A549 (cell line): Measurements from ENCODE around the gene ZNF425.

ENCODE experiments used
- CHD2 ChIP-seq: fragments of 150-350 bp; IDR thresholded peaks from 2 replicates; pipeline ENCODE4 v1.6.1; 2014; ENCODE audit warnings: low read length; ENCODE audit not compliant: partially characterized antibody
- CTCF ChIP-seq: fragments of >200 bp; sonication (Bioruptor Twin); formaldehyde crosslinking; IDR thresholded peaks from 3 replicates; pipeline ENCODE4 v1.5.1; 2016
- ELK1 ChIP-seq: fragments of 150-350 bp; IDR thresholded peaks from 2 replicates; pipeline ENCODE4 v1.6.1; 2014; ENCODE audit warnings: low read depth, mild to moderate bottlenecking, low read length
- HOXA7 ChIP-seq: fragments of 250-450 bp; sonication (Bioruptor Pico); IDR thresholded peaks from 2 replicates; pipeline ENCODE4 v1.5.0; 2020; ENCODE audit warnings: mild to moderate bottlenecking, moderate library complexity
- NPAS2 ChIP-seq: fragments of 250-450 bp; sonication (Bioruptor Pico); IDR thresholded peaks from 2 replicates; pipeline ENCODE4 v1.8.0; 2022; ENCODE audit warnings: mild to moderate bottlenecking, moderate library complexity, borderline replicate concordance
- PBX3 ChIP-seq: IDR thresholded peaks from 2 replicates; pipeline ENCODE4 v1.6.1; 2012
- RFX5 ChIP-seq: fragments of 450-650 bp; IDR thresholded peaks from 2 replicates; pipeline ENCODE4 v1.7.1; 2014; ENCODE audit warnings: antibody characterized with exemption, mild to moderate bottlenecking, moderate library complexity
- SMC3 ChIP-seq: fragments of >200 bp; sonication (Bioruptor Twin); formaldehyde crosslinking; IDR thresholded peaks from 3 replicates; pipeline ENCODE4 v1.6.1; 2018; ENCODE audit warnings: inconsistent platforms
- USF2 ChIP-seq: fragments of 450-650 bp; IDR thresholded peaks from 2 replicates; pipeline ENCODE4 v1.6.1; 2014; ENCODE audit warnings: antibody characterized with exemption

GRCh38 chr7:149147072-149147751 lies 21.1 kb upstream of the ZNF425 start, which contains the start of gene ZNF398:
- TF ChIP-seq NPAS2: no peak
- TF ChIP-seq USF2: no peak
- peak; percentile 93 for TF ChIP-seq CTCF
- TF ChIP-seq SMC3: peak; percentile 35; the same call in 2 of the 3 replicates
- no peak for TF ChIP-seq HOXA7 (CRISPR knock-in tag)
- 0 out of 2 replicates have a peak, but pooled peaks have one; percentile 38 for TF ChIP-seq PBX3
- no peak for TF ChIP-seq RFX5
- no peak for TF ChIP-seq CHD2
- no peak for TF ChIP-seq ELK1
